HPDE6-E6E7 (cell line): ENCODE data around the gene RAB40C.

Source experiments
- DNase-seq: peaks from one replicate; pipeline ENCODE4 v3.0.0; 2011; ENCODE audit warnings: missing footprints; ENCODE audit errors: extremely low spot score

Gene RAB40C

GRCh38 chr16:574021-574760 is 15.7 kb upstream of the RAB40C start:
- DNase-seq, result no peak

- no peak for DNase-seq
Observed at GRCh38 chr16:575354-576196, 14.3 kb upstream of the RAB40C start.

- no peak for DNase-seq
Observed at GRCh38 chr16:576197-576822, 13.6 kb upstream of the RAB40C start.

GRCh38 chr16:576823-577201 is 13.1 kb upstream of the RAB40C start:
- DNase-seq, result no peak

GRCh38 chr16:577796-578195 is 12.1 kb upstream of the RAB40C start:
- no peak for DNase-seq

GRCh38 chr16:578232-578869 is 11.5 kb upstream of the RAB40C start:
- no peak for DNase-seq

- no peak for DNase-seq
Observed at GRCh38 chr16:578870-579405, 10.9 kb upstream of the RAB40C start.

- no peak for DNase-seq
Observed at GRCh38 chr16:580141-580945, 9.5 kb upstream of the RAB40C start.

GRCh38 chr16:580946-581498 is 8.8 kb upstream of the RAB40C start:
- DNase-seq, result no peak

GRCh38 chr16:582218-582613 is 7.7 kb upstream of the RAB40C start:
- DNase-seq, result no peak

GRCh38 chr16:582614-583331 is 7.1 kb upstream of the RAB40C start:
- DNase-seq, result no peak

- DNase-seq, result no peak
Observed at GRCh38 chr16:583470-583814, 6.4 kb upstream of the RAB40C start.

- no peak for DNase-seq
Observed at GRCh38 chr16:583815-584591, 5.9 kb upstream of the RAB40C start.

- no peak for DNase-seq
Observed at GRCh38 chr16:585351-585750, 4.5 kb upstream of the RAB40C start.

GRCh38 chr16:586047-586644 is 3.7 kb upstream of the RAB40C start:
- no peak for DNase-seq

GRCh38 chr16:586645-587590 is 2.9 kb upstream of the RAB40C start:
- DNase-seq, result no peak

GRCh38 chr16:588639-588888 is 1.3 kb upstream of the RAB40C start:
- DNase-seq, result no peak
